Measurements from ENCODE around the gene THAP6.

- TF ChIP-seq EGR1 (IDR thresholded peaks at IDR 0.05; ENCODE audit: low read depth in 2 of 2) = no peak
- no peak for TF ChIP-seq CTCF (IDR thresholded peaks at IDR 0.05; ENCODE audit: low read depth, low read length, missing input control)
- TF ChIP-seq MAX (IDR thresholded peaks at IDR 0.05) = no peak
- TF ChIP-seq RAD21 (IDR thresholded peaks at IDR 0.05) = no peak
- TF ChIP-seq ATF3 (IDR thresholded peaks at IDR 0.05) = no peak
- no peak for TF ChIP-seq FOXA1 (IDR thresholded peaks at IDR 0.05)
- no peak for TF ChIP-seq YY1 (IDR thresholded peaks at IDR 0.05)
- TF ChIP-seq SP1 (IDR thresholded peaks at IDR 0.05) = no peak
- no peak for TF ChIP-seq REST (IDR thresholded peaks at IDR 0.05)
These were observed 11.6 kb downstream of the THAP6 start for GRCh38 chr4:75525910-75526309.
